Heart left ventricle (tissue), 16 donors: Measurements from ENCODE around the gene GAS1. TPM values are rescaled to one million over a fixed set of nuclear protein-coding genes. Genes with fewer than 3 reads are reported as not detected.

ENCODE experiments used
- ATAC-seq, 4 donors: fragments of 200-7000 bp; cut with Tn5 transposase; one replicate each; pipeline ENCODE4 v1.9.1; 2020 to 2022; ENCODE audit warnings: moderate library complexity in 4 of 4, mild to moderate bottlenecking in 3 of 4, moderate number of reproducible peaks in 1 of 4
- DNase-seq, 5 donors: peaks; one replicate each; pipeline ENCODE4 v3.0.0-alpha.2; 2020
- H3K27ac ChIP-seq, 12 donors: fragments of 200-600 bp; sonication (generic) in 4 of 12; one replicate each; pipeline versions ENCODE4 v1.5.0 to v1.8.0; 2016 to 2022; ENCODE audit warnings: mild to moderate bottlenecking in 2 of 12
- H3K27me3 ChIP-seq, 9 donors: fragments of 200-600 bp; sonication (generic) in 2 of 9; one replicate each; pipeline versions ENCODE4 v1.5.1 to v1.8.0; 2016 to 2022; ENCODE audit warnings: mild to moderate bottlenecking in 3 of 9
- H3K36me3 ChIP-seq, 9 donors: fragments of 200-600 bp; sonication (generic) in 2 of 9; one replicate each; pipeline versions ENCODE4 v1.5.0 to v1.8.0; 2018 to 2022; ENCODE audit warnings: mild to moderate bottlenecking in 2 of 9
- H3K4me1 ChIP-seq, 12 donors: fragments of 200-600 bp; sonication (generic) in 4 of 12; one replicate each; pipeline versions ENCODE4 v1.5.0 to v1.8.0; 2016 to 2022; ENCODE audit warnings: mild to moderate bottlenecking in 3 of 12
- H3K4me3 ChIP-seq, 12 donors: fragments of 200-600 bp; sonication (generic) in 4 of 12; one replicate each; pipeline versions ENCODE4 v1.5.0 to v1.8.0; 2017 to 2022; ENCODE audit warnings: mild to moderate bottlenecking in 9 of 12, moderate library complexity in 4 of 12
- H3K9me3 ChIP-seq, 12 donors: fragments of 200-600 bp; sonication (generic) in 4 of 12; one replicate each; pipeline versions ENCODE4 v1.5.0 to v1.8.0; 2016 to 2022; ENCODE audit warnings: mild to moderate bottlenecking in 1 of 12
- POLR2A ChIP-seq, 2 donors: fragments of 450-650 bp; IDR thresholded peaks; one replicate each; pipeline ENCODE4 v1.6.1; 2017; ENCODE audit warnings: antibody characterized with exemption in 2 of 2, mild to moderate bottlenecking in 2 of 2, moderate library complexity in 2 of 2
- WGBS, 4 donors: extraction: QIAGEN DNeasy Blood & Tissue Kit in 2 of 4; methylation state at CpG; one replicate each; pipeline versions ENCODE4 v1.1.5 to v1.1.7; 2013 to 2018; 5-methylcytosine and 5-hydroxymethylcytosine counted together
- intact Hi-C, 10 donors: fragments of 100-400 bp; cut with DNase I; formaldehyde crosslinking; loops; one replicate each; pipeline versions ENCODE4 v1.11.1 to v1.14.2; 2022
- polyA plus RNA-seq, 2 donors: library from polyadenylated mRNA; stranded (reverse); fragments of 200-250 nt; gene quantifications; one replicate each; pipeline ENCODE4 v1.2.3, GENCODE V29; 2013
- total RNA-seq, 9 donors: library from RNA; depleted of rRNA in 2 of 9; stranded (reverse); fragments of >200 nt in 2 of 9; fragmentation: NEBNext Ultra II Directional in 3 of 9; extraction: Animal tissue kit (Norgen Biotek cat#: 25700) in 3 of 9; gene quantifications; one replicate each; pipeline versions ENCODE4 v1.1.0 to v1.2.4, GENCODE V29; 2016 to 2023
- TF ChIP-seq, protein P1 (sequence below), 12 donors: fragments of 200-600 bp; sonication (generic) in 4 of 12; IDR thresholded peaks; one replicate each; pipeline versions ENCODE4 v1.5.0 to v1.8.0; 2018 to 2022; ENCODE audit warnings: antibody characterized with exemption in 12 of 12, mild to moderate bottlenecking in 5 of 12
- donor health status: ischemic (EF 13 %, LVEDD 7.1; RV severe dilation, severe dysfunction).
- donor health status: healthy with polysubstance abuse.
- donor health status: DM: no; HTN: yes; CAD: no.
- donor health status: DM: no; HTN: no; CAD: no.
- donor health status: ischemic (EF 25% LVEDD 6.9; RV normal size, moderate dysfunction).
- donor health status: ischemic (EF 25% LVEDD 5.7; RV mildly dilated, moderate dysfunction).
- donor health status: healthy.
- donor health status: DM: yes; HTN: yes; CAD: no.
- donor health status: ischemic (EF 35%, LVEDD 5.7; RV mildly dilated, moderate dysfunction).
- donor health status: nonischemic (EF 11% LVEDD 7.7; RV severe dilation, severe dysfunction).
- donor health status: DM: yes; HTN: yes; CAD: no.
- donor health status: PGD.
- donor health status: ischemic (EF 29% LVEDD 5.4; RV normal size, mild dysfunction).
- donor health status: nonischemic (EF 23%, LVEDD 6.1; RV moderate dilation, normal function).

GAS1 gene
- total and polyA plus RNA-seq, 11 donors: 3.3 to 55.7 (median 6.8) TPM

DNA sequence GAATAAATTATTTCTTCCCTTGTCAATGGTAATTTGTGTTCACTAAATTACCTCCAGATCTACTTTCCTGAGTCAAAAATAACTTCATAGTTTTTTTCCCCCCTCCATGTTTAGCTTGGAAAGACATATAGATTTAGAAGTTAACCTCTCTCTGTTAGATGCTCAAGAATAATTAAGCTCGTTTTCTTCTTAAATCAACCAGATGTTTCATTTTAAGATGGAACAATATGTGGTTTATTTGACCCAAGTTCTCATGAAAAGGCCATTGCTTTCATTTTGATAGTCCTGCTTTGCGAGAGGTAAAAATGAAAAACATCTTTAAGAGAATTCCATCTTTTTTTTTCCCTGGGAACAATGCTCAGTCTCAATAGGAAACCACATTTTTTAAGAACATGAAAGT lies 27.7 kb upstream of the GAS1 start:
- intact Hi-C loops: no loop called here
- ATAC-seq (no peak), DNase-seq (no peak)
- no peaks in the 10 kb centered on the region for H3K9me3 ChIP-seq
- no peaks in the 10 kb centered on the region for H3K36me3 ChIP-seq
- peak overlapping the region in 1 of 12 donors; percentile 5 for H3K4me3 ChIP-seq
- H3K27ac ChIP-seq: peak overlapping the region in 1 of 12 donors; percentile 24
- TF ChIP-seq POLR2A (IDR thresholded peaks at IDR 0.05): no peak
- TF ChIP-seq, protein P1, sequence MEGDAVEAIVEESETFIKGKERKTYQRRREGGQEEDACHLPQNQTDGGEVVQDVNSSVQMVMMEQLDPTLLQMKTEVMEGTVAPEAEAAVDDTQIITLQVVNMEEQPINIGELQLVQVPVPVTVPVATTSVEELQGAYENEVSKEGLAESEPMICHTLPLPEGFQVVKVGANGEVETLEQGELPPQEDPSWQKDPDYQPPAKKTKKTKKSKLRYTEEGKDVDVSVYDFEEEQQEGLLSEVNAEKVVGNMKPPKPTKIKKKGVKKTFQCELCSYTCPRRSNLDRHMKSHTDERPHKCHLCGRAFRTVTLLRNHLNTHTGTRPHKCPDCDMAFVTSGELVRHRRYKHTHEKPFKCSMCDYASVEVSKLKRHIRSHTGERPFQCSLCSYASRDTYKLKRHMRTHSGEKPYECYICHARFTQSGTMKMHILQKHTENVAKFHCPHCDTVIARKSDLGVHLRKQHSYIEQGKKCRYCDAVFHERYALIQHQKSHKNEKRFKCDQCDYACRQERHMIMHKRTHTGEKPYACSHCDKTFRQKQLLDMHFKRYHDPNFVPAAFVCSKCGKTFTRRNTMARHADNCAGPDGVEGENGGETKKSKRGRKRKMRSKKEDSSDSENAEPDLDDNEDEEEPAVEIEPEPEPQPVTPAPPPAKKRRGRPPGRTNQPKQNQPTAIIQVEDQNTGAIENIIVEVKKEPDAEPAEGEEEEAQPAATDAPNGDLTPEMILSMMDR (IDR thresholded peaks at IDR 0.05): no peak
- 80 to 83% (median 82%) methylated on average over 2 of the region's 2 CpGs for WGBS, 4 donors
- peaks cover 0 to 25% (median 0%) of the 10 kb centered on the region in 12 donors for H3K4me1 ChIP-seq
- H3K27me3 ChIP-seq: no peaks in the 10 kb centered on the region

DNA sequence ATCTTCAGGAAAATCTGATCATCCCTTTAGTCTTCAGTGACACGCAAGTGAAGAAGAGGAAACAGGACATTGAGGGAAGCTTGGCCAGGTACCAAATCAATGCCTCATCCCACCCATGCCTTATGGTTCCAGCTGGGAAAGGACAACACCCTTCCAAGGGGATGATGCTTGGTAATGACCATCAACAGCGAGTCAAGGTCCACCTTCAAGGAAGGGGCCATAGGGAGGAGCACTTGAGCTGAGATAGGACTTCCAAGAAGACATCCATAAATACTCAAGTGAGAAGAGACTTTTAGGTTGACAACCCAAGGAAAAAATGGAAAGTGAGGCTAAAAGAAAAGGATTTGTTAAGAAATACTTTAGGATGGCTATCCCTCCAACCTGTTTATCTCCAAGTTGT lies 27.1 kb upstream of the GAS1 start:
- Histone ChIP-seq H3K9me3 (no peaks in the 10 kb centered on the region), H3K4me1 (peaks cover 0 to 25% (median 0%) of the 10 kb centered on the region in 12 donors), H3K27ac (peak overlapping the region in 1 of 12 donors; percentile 24), H3K36me3 (no peaks in the 10 kb centered on the region), H3K27me3 (no peaks in the 10 kb centered on the region), H3K4me3 (no peak overlapping the region)
- intact Hi-C loops: no loop called here
- DNase-seq (no peak), ATAC-seq (no peak)
- WGBS, 4 donors: 66 to 82% (median 73%) methylated on average over 2 of the region's 2 CpGs
- no peak for TF ChIP-seq POLR2A (IDR thresholded peaks at IDR 0.05)
- TF ChIP-seq, protein P1 (IDR thresholded peaks at IDR 0.05): peak in 1 of 12 donors; percentile 7

DNA sequence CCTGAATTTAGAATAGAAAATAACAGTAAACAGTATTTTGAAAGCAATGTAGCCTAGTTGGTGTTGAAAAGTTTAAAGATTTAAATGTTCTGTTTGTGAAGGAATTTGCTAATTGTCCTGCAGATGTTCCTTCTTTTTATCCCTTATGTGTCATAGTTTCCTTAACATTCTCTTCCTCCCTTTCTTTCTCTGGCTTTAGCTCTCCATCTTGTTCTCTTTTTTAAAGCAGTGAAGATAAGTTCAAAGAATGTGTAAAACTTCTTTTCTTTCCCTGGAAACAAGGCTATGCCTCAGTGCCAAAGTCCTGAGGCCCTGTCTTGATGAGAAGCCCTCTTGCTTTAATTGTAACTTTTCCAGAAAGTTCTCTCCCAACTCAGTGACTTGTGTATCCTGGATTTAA lies 24.4 kb upstream of the GAS1 start:
- H3K36me3 ChIP-seq: no peaks in the 10 kb centered on the region
- no peak for DNase-seq
- no peak overlapping the region for H3K4me3 ChIP-seq
- no peaks in the 10 kb centered on the region for H3K27me3 ChIP-seq
- peak in 2 of 4 donors; percentile 30 to 39 for ATAC-seq
- peak overlapping the region in 7 of 12 donors; percentile 16 to 72 (median 53) for H3K27ac ChIP-seq
- TF ChIP-seq POLR2A (IDR thresholded peaks at IDR 0.05): no peak
- TF ChIP-seq, protein P1 (IDR thresholded peaks at IDR 0.05): no peak
- no peaks in the 10 kb centered on the region for H3K9me3 ChIP-seq
- peaks cover 0 to 9% (median 0%) of the 10 kb centered on the region in 12 donors for H3K4me1 ChIP-seq
- intact Hi-C loops: no loop called here

DNA sequence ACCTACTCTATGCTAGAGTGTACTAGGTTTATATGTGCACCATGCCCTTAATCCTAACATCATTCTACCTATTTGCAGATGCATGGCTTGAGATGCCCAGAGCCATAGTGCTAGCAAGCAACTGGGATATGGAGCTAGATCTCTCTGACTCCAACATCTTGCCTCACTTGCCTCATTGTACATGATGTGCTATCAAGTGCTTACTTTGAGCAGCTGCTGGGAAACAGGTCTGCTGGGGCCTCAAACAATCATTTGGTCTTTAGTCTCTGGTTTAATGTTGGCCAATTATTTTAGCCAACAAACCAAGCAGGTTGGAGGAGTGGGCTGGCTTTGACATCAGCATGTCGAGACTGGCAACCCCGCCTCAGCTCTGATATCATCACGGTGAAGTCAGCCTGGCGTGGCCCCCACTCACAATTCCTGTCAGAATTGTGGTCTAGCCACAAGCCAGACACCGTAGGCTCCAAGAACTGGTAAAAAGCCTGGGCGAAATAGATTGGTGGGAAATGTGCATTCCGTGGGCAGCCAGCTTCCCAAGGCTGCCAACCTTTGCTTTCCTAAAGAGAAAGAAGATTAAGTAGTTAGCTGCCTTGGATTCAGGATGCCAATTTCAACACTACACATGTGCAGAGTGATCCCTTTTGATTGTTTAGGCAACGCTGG lies 21.1 kb upstream of the GAS1 start:
- DNase-seq (no peak), ATAC-seq (peak in 3 of 4 donors; percentile 34 to 68 (median 49))
- intact Hi-C loops: no loop called here
- WGBS, 4 donors: 74 to 88% (median 86%) methylated on average over 8 of the region's 8 CpGs
- peaks cover 0 to 9% (median 0%) of the 10 kb centered on the region in 12 donors for H3K4me1 ChIP-seq
- H3K36me3 ChIP-seq: no peaks in the 10 kb centered on the region
- TF ChIP-seq, protein P1 (IDR thresholded peaks at IDR 0.05): no peak
- no peak for TF ChIP-seq POLR2A (IDR thresholded peaks at IDR 0.05)
- no peaks in the 10 kb centered on the region for H3K9me3 ChIP-seq
- H3K27ac ChIP-seq: peak overlapping the region in 2 of 12 donors; percentile 3 to 26
- H3K27me3 ChIP-seq: no peaks in the 10 kb centered on the region
- H3K4me3 ChIP-seq: no peak overlapping the region
